GM13976 (cell line): ENCODE results near the gene MMP25.
"Not testable (repeated sequence)": the region's sequence is repeated elsewhere in the genome, so short reads cannot be mapped to it uniquely, and the experiment has no call there.

Experiments
- DNase-seq: peaks from one replicate; pipeline ENCODE4 v3.0.0; 2012; ENCODE audit warnings: low spot score
- in situ Hi-C: fragments of 300-500 bp; cut with MboI; formaldehyde crosslinking; loops from one replicate; pipeline ENCODE4 v1.12.0; 2022; ENCODE audit warnings: low sequenced_read_pairs, mixed read lengths, inconsistent platforms; ENCODE audit not compliant: unreplicated experiment
- TF ChIP-seq, protein P1 (sequence below): IDR thresholded peaks from 2 replicates; pipeline ENCODE4 v1.5.1; 2012; ENCODE audit warnings: borderline replicate concordance, mild to moderate bottlenecking; ENCODE audit not compliant: insufficient read depth; ENCODE audit errors: extremely low read depth, missing control alignments, control extremely low read depth

The MMP25 gene

GRCh38 chr16:3074860-3075522 lies 28.6 kb downstream of the MMP25 start:
- in situ Hi-C loops, result no loop called here
- TF ChIP-seq, protein P1, sequence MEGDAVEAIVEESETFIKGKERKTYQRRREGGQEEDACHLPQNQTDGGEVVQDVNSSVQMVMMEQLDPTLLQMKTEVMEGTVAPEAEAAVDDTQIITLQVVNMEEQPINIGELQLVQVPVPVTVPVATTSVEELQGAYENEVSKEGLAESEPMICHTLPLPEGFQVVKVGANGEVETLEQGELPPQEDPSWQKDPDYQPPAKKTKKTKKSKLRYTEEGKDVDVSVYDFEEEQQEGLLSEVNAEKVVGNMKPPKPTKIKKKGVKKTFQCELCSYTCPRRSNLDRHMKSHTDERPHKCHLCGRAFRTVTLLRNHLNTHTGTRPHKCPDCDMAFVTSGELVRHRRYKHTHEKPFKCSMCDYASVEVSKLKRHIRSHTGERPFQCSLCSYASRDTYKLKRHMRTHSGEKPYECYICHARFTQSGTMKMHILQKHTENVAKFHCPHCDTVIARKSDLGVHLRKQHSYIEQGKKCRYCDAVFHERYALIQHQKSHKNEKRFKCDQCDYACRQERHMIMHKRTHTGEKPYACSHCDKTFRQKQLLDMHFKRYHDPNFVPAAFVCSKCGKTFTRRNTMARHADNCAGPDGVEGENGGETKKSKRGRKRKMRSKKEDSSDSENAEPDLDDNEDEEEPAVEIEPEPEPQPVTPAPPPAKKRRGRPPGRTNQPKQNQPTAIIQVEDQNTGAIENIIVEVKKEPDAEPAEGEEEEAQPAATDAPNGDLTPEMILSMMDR, result no peak
- DNase-seq, result peak; percentile 80

- TF ChIP-seq, protein P1, result no peak
- in situ Hi-C loops, result no loop called here
- no peak for DNase-seq
Measured at GRCh38 chr16:3075523-3075915, 29.2 kb downstream of the MMP25 start.

DNA sequence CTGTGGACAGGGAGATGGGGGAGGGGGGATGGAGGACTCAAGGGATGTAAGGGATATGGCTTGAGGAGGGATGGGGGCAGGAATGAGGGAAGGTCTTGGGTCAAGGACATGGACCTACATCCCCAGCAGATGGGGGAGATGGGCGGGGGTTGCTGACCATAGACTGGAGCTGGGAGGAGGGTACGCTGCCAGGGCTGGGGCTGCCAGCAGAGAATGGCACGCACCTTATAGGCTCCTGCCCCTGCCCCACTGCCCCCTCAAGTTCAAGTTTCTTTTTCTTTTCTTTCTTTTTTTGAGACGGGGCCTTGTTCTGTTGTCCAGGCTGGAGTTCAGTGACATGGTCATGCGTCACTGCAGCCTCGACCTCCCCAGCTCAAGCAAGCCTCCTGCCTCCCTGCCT lies 29.6 kb downstream of the MMP25 start:
- DNase-seq, in situ Hi-C loops: not testable (repeated sequence)

GRCh38 chr16:3076577-3076976 lies 30.2 kb downstream of the MMP25 start:
- TF ChIP-seq, protein P1, result no peak
- in situ Hi-C loops, result no loop called here
- DNase-seq, result peak; percentile 17

- no peak for DNase-seq
- TF ChIP-seq, protein P1, result no peak
- in situ Hi-C loops, result no loop called here
Measured at GRCh38 chr16:3080024-3080423, 33.7 kb downstream of the MMP25 start.

- DNase-seq, in situ Hi-C loops: not testable (repeated sequence)
Measured at GRCh38 chr16:3081957-3082356, 35.6 kb downstream of the MMP25 start.

DNA sequence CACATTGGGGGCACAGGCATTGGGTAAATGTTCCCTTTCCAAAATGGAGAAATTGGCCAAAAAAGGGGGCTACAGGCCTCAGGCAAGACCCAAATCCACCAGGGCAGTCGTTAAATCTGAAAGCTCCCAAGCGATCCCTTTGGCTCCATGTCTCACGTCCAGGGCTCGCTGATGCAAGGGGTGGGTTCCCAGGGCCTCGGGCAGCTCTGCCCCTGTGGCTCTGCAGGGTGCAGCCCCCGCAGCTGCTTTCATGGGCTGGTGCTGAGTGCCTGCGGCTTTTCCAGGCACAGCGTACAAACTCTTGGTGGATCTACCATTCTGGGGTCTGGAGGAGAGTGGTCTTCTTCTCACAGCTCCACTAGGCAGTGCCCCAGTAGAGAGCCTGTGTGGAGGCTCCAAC lies 37.0 kb downstream of the MMP25 start:
- DNase-seq, in situ Hi-C loops: not testable (repeated sequence)

- DNase-seq, result no peak
- in situ Hi-C loops, result no loop called here
- TF ChIP-seq, protein P1, result no peak
Measured at GRCh38 chr16:3084491-3084890, 38.1 kb downstream of the MMP25 start.
